UCSD-AML1 (cell line): ENCODE data around the gene SPINK8.
"Not testable (repeated sequence)": the region's sequence is repeated elsewhere in the genome, so short reads cannot be mapped to it uniquely, and the experiment has no call there.

Source experiments
- DNase-seq: peaks from one replicate; lab custom pipeline; 2025; ENCODE audit not compliant: unreplicated experiment; lab: John Stamatoyannopoulos, UW

SPINK8 gene

DNA sequence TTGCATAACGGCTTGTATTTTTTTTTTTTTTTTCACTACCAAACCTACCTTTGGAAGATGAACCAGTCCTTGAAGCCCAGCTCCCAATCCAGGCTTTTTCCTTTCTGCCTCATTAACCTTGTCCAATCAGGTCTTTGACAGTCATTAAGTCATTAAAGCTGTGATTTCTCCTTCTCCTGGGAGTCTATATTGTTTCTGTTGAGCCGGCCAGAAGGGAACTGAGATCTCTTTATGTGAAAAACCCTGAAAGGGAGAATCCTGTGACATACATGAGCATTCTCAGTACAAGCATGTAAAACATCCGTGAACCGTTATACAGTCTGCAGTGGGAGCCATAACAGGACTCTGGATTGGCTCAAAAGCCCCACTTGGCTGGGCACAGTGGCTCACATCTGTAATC, 52.6 kb downstream of the SPINK8 start:
- DNase-seq = no peak

DNA sequence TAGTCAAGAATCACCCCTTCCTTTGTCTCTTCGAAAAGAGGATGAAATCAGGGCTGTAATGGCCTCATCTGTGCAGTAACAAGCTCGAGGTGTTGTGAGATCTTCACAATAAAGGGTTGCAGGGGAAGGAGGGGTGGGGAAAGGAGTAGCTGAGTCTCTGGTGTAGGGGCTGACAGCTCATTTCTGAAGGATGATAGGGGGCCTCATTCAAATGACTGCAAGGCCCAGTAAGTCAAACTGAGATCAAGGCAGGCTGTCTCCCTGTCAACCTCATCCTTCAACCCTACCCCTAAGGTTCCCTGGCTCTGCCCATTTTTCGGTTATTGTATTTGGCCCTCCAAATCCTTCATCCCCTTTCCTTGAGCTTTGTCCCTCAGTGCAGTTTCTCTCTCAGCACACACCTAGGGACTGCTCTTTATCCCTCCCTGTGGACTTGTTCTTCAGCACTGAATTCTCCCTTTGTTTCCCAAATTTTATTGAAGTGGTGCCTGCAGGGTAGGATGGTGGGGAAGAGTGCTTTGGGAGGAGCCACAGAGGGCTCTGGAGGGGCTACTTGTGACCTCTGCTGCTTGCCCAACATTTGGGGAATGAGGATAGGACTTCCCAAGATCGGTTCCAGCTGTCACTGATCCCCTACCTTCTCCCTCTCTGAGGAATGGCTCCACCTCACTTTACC, 54.4 kb downstream of the SPINK8 start:
- no peak for DNase-seq

DNA sequence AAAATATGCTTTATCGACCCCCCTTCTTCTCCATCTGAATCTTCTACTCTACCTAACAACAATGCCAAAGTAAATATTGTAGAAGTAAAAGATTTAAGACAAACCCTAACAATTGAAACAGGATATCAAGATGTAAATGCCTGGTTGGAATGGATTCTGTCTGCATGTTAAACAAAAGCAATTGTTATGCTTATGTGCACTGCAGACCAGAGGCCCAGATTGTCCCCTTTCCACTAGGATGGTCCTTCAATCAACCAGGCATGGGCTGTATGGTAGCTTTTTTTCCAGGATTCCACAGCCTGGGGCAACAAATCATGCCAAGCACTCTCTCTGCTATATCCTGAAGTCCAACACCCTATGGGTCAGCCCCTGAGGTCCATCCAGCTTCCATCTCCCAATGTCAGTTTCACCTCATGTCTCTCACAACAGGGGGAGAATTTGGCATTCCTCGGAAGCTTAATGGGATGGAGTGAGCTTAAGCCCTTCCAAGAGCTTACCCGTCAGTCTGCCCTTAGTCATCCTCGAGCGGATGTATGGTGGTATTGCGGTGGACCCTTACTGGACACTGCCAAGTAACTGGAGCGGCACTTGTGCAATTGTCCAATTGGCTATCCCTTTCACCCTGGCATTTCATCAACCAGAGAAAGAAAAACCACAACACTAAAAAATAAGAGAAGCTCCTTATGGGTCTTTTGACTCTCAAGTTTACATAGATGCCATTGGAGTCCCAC, 56.4 kb downstream of the SPINK8 start:
- DNase-seq = no peak

DNA sequence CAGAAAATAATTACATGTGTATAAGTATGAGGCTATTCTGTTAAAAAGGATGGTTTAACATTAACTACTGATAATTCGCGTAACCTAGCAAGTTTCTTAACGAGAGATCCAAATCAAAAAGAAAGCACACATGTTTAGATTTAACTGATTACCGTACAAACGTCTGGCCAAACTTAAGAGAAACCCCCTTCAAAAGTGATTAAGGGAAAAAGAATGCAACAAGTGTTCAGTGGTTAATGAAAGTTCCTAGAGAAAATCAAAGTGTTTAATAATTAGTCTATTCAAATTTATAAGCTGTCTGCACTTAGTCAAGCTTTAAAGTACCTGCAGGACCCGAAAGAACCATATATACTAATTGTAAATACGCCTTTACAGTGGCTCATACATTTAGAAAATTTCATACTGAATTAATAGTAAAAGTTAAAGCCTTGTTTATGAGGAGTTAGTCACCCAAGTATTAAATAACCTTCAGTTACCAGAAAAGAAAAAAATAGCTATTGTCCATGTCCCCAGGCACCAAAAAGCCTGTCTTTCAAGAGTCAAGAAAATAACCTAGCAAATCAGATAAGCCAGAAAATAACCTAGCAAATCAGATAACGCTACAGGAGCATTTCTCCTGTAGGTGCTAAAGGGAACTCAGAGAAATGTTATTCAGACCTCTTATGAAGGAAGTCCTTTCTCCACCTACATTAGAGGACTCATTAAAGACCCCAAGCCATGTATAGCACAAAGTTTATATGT, 58.0 kb downstream of the SPINK8 start:
- DNase-seq = no peak

DNA sequence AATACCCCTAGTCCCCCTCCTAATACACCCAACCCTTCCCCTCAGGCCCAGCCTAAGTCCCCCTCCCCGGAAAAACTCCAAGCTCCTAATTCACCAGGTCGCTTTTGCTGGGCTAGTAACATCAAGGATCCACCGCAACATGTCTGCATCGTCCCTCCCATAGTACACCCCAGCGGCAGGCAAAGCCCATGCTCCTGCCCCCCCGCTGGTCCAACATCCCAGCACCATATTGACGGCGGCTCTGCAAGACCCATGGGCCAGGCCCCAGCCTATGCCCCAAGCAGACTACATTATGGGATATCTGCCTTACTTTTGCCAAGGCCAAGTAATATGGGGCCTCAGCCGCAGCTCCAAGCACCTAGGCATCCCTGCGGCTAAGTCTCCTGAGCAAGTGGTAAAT, 59.0 kb downstream of the SPINK8 start:
- no peak for DNase-seq

DNA sequence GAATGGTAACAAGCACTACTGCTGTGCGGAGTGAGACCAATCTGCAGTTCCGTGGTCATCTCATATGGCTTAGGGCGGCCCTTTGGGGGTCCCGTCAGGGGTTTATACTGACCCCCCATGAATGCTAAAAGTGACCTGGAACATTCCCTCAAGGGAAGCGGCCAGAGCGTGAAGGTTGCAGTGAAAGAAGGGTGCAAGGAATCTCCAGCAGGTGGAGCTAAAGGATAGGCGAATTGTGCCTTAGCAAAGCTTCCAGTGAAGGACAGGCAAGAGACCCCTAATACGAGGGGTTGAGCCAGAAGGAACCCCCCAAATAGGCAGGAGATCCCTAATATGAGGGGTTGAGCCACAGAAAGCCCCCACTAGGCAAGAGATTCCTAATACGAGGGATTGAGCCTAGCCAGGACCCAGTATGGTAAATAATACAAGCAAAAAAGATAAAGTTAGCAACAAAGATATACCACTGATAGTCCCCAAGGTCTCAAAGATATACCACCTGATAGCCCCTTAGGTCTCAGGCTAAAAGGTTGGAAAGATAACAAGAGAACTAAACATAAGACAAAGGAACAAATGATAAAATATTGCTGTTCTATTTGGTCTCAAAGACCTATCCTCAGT, 59.8 kb downstream of the SPINK8 start:
- peak; percentile 41 for DNase-seq

DNA sequence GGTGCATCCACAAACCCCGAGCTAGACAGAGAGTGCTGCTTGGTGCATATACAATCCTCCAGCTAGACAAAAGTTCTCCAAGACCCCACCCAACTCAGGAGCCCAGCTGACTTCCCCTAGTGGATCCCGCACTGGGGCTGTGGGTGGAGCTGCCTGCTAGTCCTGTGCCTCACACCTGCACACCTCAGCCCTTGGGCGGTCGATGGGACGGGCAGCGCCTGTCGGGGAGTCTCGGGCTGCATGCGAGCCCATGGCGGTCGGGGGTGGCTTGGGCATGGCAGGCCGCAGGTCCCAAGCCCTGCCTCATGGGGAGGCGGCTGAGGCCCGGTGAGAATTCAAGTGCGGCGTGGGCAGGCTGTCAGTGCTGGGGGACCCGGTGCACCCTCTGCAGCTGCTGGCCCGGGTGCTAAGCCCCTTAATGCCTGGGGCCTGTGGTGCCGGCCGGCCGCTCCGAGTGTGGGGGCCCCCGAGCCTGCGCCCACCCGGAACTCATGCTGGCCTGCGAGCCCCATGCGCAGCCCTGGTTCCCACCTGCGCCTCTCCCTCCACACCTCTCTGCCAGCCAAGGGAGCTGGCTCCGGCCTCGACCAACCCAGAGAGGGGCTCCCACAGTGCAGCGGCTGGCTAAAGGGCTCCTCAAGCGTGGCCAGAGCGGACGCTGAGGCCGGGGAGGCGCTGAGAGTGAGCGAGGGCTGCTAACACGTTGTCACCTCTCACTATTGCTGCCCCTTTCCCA, 61.5 kb downstream of the SPINK8 start:
- DNase-seq = no peak

DNA sequence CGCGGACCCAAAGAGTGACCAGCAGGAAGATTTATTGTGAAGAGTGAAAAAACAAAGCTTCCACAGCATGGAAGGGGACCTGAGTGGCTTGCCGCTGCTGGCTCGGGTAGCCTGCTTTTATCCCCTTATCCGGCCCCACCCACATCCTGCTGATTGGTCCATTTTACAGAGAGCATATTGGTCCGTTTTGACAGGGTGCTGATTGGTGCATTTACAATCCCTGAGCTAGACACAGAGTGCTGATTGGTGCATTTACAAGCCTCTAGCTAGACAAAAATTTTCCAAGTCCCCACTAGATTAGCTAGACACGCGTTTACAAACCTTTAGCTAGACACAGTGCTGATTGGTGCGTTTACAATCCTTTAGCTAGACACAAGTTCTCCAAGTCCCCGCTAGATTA, 62.2 kb downstream of the SPINK8 start:
- not testable (repeated sequence) for DNase-seq

DNA sequence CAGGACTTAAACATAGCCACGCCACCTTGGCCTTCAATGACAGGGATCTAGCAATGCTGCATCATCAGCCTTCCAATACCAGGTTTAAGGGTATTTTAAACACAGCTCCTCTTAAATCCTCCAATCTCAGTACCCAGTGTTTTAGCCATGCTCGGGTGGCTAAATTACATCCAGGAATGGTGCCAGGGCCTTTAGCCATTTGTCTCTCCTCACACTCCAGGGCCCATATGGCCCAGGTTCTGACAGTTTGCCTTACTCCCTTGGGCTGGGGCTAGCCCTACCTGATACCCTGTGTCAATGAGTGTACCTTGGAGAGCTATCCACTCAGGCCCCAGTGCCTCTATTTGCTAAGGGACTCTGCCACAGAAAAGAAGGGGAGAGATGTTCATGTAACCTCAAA, 63.2 kb downstream of the SPINK8 start:
- DNase-seq = no peak

DNA sequence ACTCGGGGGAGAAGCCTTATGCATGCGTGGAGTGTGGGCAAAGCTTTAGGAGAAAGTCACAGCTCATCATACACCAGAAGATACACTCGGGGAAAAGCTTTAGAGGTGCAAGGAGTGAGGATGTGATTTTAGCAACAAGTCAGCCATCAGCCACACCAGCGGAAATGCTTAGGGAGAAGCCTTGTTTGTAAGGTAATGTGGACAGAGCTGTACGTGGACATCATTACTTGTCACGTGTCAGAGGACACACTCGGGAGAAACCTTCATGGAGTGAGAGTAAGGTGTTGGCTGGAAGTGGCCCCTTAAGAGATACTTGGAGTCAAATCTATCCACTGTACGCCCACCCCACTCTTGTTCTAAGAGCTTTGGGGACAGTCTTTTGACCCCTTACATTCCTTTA, 63.9 kb downstream of the SPINK8 start:
- no peak for DNase-seq

DNA sequence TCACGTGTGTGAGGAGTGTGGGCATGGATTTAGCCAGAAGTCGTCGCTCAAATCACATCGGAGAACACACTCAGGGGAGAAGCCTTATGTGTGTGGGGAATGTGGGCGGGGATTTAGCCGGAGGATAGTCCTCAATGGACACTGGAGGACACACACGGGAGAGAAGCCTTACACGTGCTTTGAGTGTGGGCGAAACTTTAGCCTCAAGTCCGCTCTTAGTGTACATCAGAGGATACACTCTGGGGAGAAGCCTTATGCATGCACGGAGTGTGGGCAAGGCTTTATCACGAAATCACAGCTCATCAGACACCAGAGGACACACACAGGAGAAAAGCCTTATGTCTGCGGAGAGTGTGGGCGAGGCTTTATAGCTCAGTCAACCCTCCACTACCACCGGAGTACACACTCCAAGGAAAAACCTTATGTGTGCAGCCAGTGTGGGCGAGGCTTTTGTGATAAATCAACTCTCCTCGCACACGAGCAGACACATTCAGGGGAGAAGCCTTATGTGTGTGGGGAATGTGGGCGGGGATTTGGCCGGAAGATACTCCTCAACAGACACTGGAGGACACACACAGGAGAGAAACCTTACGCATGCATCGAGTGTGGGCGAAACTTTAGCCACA, 64.4 kb downstream of the SPINK8 start:
- no peak for DNase-seq

DNA sequence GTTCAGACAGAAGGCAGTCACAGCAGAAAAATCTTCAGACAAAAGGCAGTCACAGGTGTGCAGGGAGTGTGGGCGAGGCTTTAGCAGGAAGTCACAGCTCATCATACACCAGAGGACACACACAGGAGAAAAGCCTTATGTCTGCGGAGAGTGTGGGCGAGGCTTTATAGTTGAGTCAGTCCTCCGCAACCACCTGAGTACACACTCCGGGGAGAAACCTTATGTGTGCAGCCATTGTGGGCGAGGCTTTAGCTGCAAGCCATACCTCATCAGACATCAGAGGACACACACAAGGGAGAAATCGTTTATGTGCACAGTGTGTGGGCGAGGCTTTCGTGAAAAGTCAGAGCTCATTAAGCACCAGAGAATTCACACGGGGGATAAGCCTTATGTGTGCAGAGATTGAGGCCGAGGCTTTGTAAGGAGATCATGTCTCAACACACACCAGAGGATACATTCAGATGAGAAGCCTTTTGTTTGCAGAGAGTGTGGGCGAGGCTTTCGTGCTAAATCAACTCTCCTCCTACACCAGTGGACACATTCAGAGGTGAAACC, 65.0 kb downstream of the SPINK8 start:
- no peak for DNase-seq

DNA sequence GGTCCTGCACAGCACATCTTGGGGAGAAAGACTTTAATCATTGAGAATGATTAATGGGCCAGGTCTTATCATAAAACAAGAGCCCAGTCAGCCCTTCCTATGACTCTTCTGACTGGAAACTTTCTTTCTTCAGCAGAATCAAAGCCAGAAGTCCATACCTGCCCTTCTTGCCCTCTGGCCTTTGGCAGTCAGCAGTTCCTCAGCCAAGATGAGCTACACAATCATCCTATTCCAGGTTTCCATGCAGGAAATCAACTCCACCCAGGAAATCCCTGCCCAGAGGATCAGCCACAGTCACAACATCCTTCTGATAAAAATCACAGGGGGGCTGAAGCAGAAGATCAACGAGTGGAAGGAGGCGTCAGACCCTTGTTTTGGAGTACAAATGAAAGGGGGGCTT, 65.7 kb downstream of the SPINK8 start:
- DNase-seq = no peak

DNA sequence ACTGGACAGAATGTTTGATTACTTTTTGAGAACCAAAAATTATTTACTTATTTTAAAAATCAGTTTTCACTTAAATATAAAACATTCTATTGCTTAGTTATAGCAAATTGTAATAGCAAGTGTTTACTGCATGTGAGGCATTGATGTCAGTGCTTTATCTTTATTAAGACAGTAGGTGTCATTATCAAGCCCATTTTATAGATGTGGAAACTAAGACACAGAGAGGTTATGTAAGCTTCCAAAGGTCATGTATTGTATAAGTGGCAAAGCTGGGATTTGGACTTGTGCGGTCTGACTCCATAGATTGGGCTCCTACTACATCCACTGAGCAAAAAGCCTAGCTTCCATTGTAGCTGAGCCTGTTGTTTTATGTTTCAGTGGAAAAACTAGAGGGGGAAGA, 74.9 kb downstream of the SPINK8 start:
- no peak for DNase-seq
